Skin of body (tissue), 2 donors: ENCODE results near the gene MROH2B. TPM values are rescaled to one million over a fixed set of nuclear protein-coding genes. Genes with fewer than 3 reads are reported as not detected.
"Not testable (repeated sequence)": the region's sequence is repeated elsewhere in the genome, so short reads cannot be mapped to it uniquely, and the experiment has no call there.

Experiments
- DNase-seq: peaks from one replicate; lab custom pipeline; 2025; lab: John Stamatoyannopoulos, UW
- total RNA-seq: library from RNA; depleted of rRNA; stranded (reverse); fragments of >200 nt; gene quantifications from one replicate; pipeline ENCODE4 v1.2.3, GENCODE V29; 2014

The MROH2B gene
- total RNA-seq, 1 donor from 2014 or later, result not detected

GRCh38 chr5:41022600-41022999 lies 48.5 kb downstream of the MROH2B start:
- not testable (repeated sequence) for DNase-seq

- no peak for DNase-seq
Measured at GRCh38 chr5:41012318-41012717, 58.8 kb downstream of the MROH2B start.

GRCh38 chr5:41010572-41010971 lies 60.6 kb downstream of the MROH2B start:
- DNase-seq, result no peak

GRCh38 chr5:41009232-41009631 lies 61.9 kb downstream of the MROH2B start:
- no peak for DNase-seq

GRCh38 chr5:41004931-41005330 lies 66.2 kb downstream of the MROH2B start:
- DNase-seq, result no peak

GRCh38 chr5:41003670-41004376 lies 67.3 kb downstream of the MROH2B start:
- DNase-seq, result no peak

GRCh38 chr5:40999966-41000365 lies 71.2 kb downstream of the MROH2B start:
- no peak for DNase-seq

GRCh38 chr5:40999142-40999541 lies 72.0 kb downstream of the MROH2B start:
- DNase-seq, result no peak

- DNase-seq, result no peak
Measured at GRCh38 chr5:40995801-40996586, 75.1 kb downstream of the MROH2B start.

- DNase-seq, result no peak
Measured at GRCh38 chr5:40991981-40992559, 79.1 kb downstream of the MROH2B start.

- peak; percentile 7 for DNase-seq
Measured at GRCh38 chr5:40991168-40991980, 79.8 kb downstream of the MROH2B start.

- no peak for DNase-seq
Measured at GRCh38 chr5:40988746-40989510, 82.2 kb downstream of the MROH2B start.

- no peak for DNase-seq
Measured at GRCh38 chr5:40987349-40987748, 83.8 kb downstream of the MROH2B start.

- no peak for DNase-seq
Measured at GRCh38 chr5:40986666-40987065, 84.5 kb downstream of the MROH2B start.

- no peak for DNase-seq
Measured at GRCh38 chr5:40985501-40985900, 85.6 kb downstream of the MROH2B start.

GRCh38 chr5:40984884-40985283 lies 86.3 kb downstream of the MROH2B start:
- DNase-seq, result no peak

GRCh38 chr5:40983781-40984180 lies 87.4 kb downstream of the MROH2B start:
- no peak for DNase-seq

GRCh38 chr5:40981420-40981819 lies 89.7 kb downstream of the MROH2B start:
- no peak for DNase-seq

GRCh38 chr5:40976836-40977235 lies 94.3 kb downstream of the MROH2B start:
- no peak for DNase-seq

- no peak for DNase-seq
Measured at GRCh38 chr5:40976041-40976440, 95.1 kb downstream of the MROH2B start.
